Kidney capillary endothelial cell (primary cell): ENCODE results near the gene HOXA10.

ENCODE experiments used
- DNase-seq: peaks from one replicate; pipeline ENCODE4 v3.0.0-alpha.2; 2018; ENCODE audit warnings: low spot score

The HOXA10 gene

DNA sequence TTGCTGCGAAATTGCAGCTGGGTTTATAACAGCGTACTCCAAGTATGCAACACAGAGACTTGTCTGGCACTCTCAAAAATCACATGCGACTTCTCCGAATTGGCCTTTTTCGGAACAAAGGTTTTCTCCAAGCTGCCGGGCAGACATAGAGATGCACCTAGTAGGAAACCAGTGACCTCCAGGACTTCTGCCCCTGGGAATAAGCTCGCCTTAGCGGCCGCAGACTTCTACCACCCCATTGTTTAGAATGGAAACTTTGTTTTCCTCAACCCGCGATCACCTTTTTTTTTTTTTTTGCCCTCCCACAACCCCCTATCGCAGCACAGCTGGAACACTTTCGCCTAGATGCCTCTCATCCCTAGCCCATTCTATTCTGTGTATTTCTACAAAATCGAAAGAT, 4.9 kb upstream of the HOXA10 start:
- DNase-seq = no peak

- no peak for DNase-seq
These were observed 4.2 kb upstream of the HOXA10 start for GRCh38 chr7:27178366-27178765.

DNA sequence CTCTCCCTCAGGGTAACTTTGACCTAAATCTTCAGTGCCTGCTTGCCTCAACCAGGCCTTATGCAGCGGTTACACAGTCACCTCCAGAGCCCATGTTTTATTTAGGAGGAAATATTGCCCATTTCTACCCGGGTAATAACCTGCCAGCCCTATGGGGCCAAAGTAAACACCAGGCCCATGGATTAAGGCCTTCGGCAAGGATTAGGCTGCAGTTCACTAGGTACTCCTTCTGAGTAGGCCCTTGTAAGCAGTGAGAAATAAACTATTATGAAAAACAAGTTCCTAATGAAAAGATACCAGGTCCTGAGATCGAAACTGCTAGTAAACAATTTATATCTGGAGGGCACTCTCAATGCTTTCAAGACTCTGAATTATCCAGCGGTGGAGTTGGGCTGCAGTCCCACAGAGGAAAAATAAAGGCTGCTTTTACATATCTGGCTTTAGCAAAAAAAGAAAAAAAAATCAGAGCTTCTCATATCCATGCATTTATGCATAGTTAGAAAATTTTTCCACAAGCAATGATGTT, 3.7 kb upstream of the HOXA10 start:
- DNase-seq = no peak

DNA sequence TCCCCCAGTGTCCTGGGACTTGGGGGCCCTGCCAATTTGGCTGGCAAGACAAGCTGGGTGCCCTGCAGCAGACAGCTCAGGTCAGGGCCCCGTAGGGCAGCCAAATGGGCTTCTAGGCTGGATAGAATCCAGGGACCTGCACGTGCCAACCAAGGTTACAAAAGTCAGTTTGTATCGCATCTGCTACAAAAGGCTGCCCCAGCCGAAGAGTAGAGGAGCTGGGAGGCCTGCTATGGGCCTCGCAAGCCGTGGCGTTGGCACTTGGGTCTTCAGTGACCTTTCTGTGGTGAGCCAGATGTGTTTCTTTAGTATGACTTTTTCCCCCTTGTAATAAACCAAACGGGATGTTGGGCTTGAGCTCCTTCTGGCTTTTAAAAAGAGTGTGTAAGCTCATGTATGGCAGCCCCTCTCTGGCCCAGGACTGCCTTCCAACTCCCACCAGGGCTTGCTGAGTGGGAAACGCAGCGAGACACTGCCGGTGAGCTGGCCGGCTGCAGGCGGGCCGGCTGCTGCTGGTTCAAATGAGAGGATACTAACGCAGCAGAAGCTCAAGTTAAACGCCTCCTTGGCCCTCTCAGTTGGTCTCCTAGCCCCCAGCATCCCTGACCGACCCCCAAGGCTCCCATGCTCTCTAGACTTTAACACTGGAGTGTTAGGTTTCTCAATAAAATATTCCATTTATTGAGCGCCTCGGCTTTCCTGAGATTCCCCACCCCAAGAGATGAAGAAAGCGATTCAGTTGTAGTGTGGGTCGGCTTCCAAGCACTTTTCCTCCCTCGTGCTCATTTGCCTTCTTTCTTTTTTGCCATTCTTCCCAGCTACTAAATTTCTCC, 3.1 kb upstream of the HOXA10 start:
- no peak for DNase-seq

- DNase-seq = no peak
These were observed 2.4 kb upstream of the HOXA10 start for GRCh38 chr7:27176524-27176845.

DNA sequence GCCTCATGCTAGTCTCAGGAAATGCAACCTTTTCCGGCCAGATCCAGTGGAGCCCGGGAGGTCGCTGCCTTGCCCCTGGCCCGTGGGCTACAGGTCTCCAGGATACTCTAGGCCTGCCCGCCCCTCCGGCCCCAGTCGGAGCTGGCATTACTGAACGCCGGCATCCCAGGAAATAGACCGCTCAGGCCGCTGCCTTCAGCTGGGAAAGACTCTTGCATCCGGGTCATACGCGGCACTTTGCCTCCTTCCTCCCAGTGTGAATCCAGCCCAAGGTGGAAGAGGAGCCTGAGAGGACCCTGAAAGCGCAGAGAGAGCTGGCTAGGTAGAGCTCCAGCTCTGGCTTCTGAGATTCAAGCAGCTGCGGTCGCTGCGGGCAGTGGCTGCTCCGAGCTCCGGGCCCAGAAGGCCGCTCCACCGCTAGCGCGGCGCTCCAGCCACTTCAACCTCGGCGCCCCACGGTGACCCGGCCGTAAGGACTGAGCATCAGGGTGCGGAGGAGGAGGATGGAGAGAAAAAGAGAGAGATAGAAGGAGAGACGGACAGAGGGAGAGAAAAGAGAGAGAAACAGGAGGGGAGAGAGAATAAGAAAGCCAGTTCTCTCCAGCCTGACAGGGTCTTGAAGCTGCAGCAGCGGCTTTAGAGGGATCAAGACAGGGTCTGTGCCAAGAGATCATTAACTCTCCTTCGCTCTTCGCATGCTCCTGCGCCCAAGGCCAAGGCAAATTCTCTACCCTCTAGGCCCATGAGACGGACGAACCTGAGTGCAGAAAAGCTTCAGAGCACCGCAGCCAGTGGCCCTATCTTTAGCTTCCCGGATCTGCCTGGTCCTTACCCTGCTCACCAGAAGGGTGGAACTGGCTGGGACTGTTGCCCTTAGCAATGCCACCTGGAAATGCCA, 1.8 kb upstream of the HOXA10 start:
- DNase-seq = no peak

DNA sequence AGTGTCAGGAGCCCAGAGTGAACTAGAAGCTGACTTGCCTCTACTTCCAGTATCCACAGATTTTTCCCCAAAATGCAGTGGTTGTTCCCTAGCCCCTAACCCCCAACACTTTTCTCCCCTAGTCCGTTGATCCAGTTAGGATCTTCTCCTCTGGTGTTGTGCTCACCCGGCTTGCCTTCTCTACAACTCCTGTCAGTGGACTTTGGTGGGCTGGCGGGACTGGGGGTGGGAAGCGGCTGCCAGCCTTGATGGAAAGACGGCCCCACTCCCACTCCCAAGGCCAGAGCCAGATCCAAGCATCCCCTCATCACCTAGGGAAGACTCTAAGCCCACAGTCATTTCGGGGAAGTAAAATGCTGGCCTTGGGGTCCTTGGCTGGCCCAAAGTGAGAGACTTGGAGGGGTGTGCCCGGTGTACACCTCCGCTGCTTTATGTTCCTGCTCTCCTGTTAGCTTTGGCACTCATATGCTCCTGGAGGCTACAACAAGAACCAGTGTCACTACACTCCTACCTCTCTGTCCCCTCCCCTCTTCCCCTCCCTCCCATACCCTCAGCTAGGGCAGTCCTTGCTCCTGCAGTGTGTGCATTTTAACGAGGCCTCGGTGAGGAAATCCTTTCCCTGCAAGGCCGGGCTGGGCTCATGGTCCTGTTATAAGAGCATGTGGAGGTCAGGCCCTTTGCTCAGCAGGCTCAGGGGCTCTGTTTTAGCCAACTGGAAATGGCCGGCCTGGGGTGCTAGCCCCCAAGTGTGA, 930 bp upstream of the HOXA10 start:
- no peak for DNase-seq

- no peak for DNase-seq
These were observed 587 bp downstream of the HOXA10 start for GRCh38 chr7:27173511-27173955.

GRCh38 chr7:27172823-27173510, 1.2 kb downstream of the HOXA10 start:
- DNase-seq = no peak

- DNase-seq = no peak
These were observed 1.8 kb downstream of the HOXA10 start for GRCh38 chr7:27172315-27172774.

DNA sequence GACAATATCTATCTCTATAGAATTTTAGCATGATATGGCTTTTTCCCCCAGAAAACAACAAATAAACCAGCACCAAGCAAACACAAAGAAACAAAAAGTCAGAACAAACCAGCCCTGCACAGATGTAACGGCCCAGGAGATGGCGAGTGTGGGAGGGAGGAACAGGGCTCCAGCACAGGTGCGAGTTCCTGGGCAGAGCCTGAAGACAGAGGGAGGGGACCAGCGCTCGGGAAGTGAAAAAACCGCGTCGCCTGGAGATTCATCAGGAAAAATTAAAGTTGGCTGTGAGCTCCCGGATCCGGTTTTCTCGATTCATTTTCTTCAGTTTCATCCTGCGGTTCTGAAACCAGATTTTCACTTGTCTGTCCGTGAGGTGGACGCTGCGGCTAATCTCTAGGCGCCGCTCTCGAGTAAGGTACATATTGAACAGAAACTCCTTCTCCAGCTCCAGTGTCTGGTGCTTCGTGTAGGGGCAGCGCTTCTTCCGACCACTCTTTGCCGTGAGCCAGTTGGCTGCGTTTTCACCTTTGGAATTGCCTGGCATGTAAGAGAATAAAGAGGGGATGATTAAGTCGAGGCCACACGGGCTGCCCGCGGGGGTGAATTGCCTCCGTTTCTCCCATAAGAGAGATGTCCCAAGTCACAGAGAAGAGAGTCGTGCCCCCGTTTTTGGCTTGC, 2.3 kb downstream of the HOXA10 start:
- no peak for DNase-seq

DNA sequence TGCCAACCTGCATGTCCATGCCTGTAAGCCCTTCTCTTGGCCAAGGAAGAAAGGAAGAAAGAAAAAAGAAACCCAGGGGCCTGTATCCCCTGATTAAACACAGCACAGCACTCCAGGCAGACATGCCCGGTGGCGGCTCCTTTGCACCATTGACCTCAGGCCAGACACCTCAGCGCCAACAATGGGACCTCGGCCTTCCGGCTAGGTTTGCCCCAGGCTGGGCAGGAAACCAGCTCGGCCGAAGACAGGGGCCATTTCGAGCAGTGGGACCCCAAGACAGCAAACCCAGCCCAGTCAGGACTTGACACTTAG, 2.8 kb downstream of the HOXA10 start:
- DNase-seq = no peak

- DNase-seq = no peak
These were observed 3.4 kb downstream of the HOXA10 start for GRCh38 chr7:27170426-27171324.

- DNase-seq = no peak
These were observed 4.3 kb downstream of the HOXA10 start for GRCh38 chr7:27169658-27170425.

DNA sequence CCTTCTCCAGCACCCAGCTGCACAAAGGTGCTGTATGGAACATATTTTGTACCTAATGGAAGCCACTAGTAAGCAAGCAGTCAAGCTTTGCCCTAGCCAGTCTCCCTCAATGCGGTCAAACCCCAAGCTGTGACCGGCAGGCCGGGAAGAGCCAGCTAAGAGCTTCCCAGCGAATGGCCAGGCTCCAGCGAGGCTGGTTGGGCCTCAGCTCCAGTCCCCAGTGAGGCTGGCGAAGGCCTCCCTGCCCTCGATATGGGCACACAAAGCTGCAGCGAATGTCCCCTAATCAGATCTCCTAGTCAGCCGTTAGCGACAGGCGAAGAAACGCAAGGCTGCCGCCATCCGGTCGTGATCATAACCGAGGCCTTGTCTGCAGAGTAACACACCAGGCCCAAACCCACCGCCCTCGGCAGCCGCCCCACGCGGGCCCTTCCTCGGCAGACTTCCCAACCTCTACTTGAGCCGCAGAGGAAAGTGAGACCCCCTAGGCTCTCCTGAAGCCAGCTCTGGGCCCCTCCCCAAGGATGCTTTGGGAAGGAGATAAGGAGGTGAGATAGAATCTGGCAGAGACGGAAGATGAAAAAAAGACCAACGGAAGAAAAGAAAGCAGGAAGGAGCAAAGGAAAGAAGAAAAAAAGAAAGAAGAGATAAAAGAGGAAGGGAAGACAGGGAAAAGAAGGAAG, 5.7 kb downstream of the HOXA10 start:
- DNase-seq = no peak

DNA sequence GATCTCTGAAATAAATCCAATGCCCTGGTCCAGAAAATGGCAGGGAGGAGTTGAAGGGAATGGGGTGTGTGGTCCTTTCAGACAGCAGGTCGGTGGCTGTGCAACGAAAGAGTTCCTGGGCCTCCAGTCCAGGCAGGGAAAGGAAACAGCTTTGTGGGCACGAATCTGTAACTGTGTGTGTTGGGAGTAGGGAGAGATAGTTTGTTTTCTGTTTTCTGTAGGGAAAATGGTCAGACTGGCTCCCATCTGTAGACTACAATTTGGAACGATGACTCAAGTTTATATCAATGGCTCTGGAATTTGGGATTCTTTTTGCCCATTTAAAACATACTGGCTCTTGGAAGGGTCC, 6.2 kb downstream of the HOXA10 start:
- DNase-seq = no peak

GRCh38 chr7:27166531-27167505, 7.3 kb downstream of the HOXA10 start:
- no peak for DNase-seq
